Hepatocyte (in vitro differentiated cells): Measurements from ENCODE around the gene FBLN2. TPM values are rescaled to one million over a fixed set of nuclear protein-coding genes. Genes with fewer than 3 reads are reported as not detected.
A peak's percentile ranks its signal among the peaks of the same experiment; 100 is the strongest.

Experiments
- DNase-seq: peaks from one replicate; pipeline ENCODE4 v3.0.0-alpha.2; 2016; ENCODE audit warnings: low spot score
- H2AFZ ChIP-seq: fragments of 200-600 bp; sonication (generic); 2 replicates; pipeline ENCODE4 v1.6.0; 2016; ENCODE audit warnings: antibody characterized with exemption, mild to moderate bottlenecking
- H3K27ac ChIP-seq: fragments of 200-600 bp; sonication (generic); 2 replicates; pipeline ENCODE4 v1.5.1; 2016; ENCODE audit warnings: mild to moderate bottlenecking
- H3K27me3 ChIP-seq: fragments of 200-600 bp; sonication (generic); 2 replicates; pipeline ENCODE4 v1.6.1; 2016
- H3K36me3 ChIP-seq: fragments of 200-600 bp; sonication (generic); replicated peaks from 2 replicates; pipeline ENCODE4 v1.5.1; 2016; ENCODE audit warnings: low read depth; ENCODE audit not compliant: insufficient read depth
- H3K4me1 ChIP-seq: fragments of 200-600 bp; sonication (generic); 2 replicates; pipeline ENCODE4 v1.5.1; 2016; ENCODE audit warnings: mild to moderate bottlenecking, moderate library complexity; ENCODE audit not compliant: insufficient read depth
- H3K4me2 ChIP-seq: fragments of 200-600 bp; sonication (generic); 2 replicates; pipeline ENCODE4 v1.6.0; 2016
- H3K4me3 ChIP-seq: fragments of 200-600 bp; sonication (generic); 2 replicates; pipeline ENCODE4 v1.5.1; 2016; ENCODE audit warnings: mild to moderate bottlenecking
- H3K79me2 ChIP-seq: fragments of 200-600 bp; sonication (generic); 2 replicates; pipeline ENCODE4 v1.6.0; 2017; ENCODE audit warnings: mild to moderate bottlenecking
- H3K9me2 ChIP-seq: fragments of 200-600 bp; sonication (generic); replicated peaks from 2 replicates; pipeline ENCODE4 v1.6.0; 2017; ENCODE audit warnings: mild to moderate bottlenecking; ENCODE audit not compliant: insufficient read depth
- H3K9me3 ChIP-seq: fragments of 200-600 bp; sonication (generic); 2 replicates; pipeline ENCODE4 v1.5.1; 2016; ENCODE audit warnings: low read depth, mild to moderate bottlenecking
- H4K20me1 ChIP-seq: fragments of 200-600 bp; sonication (generic); 2 replicates; pipeline ENCODE4 v1.6.0; 2016; ENCODE audit warnings: mild to moderate bottlenecking; ENCODE audit not compliant: insufficient read depth, poor library complexity, severe bottlenecking
- EZH2 ChIP-seq: fragments of 200-600 bp; sonication (generic); IDR thresholded peaks from 2 replicates; pipeline ENCODE4 v1.6.1; 2016; ENCODE audit warnings: antibody characterized with exemption, mild to moderate bottlenecking, borderline replicate concordance
- EZH2phosphoT487 ChIP-seq: fragments of 200-600 bp; sonication (generic); IDR thresholded peaks from one replicate; pipeline ENCODE4 v1.6.1; 2018; ENCODE audit warnings: antibody characterized with exemption, mild to moderate bottlenecking, low read depth, moderate library complexity; ENCODE audit not compliant: unreplicated experiment, severe bottlenecking
- WGBS: methylation state at CpG from one replicate; pipeline ENCODE4 v1.1.6; 2016; ENCODE audit warnings: low lambda C conversion rate; ENCODE audit errors: missing lambda C conversion rate; 5-methylcytosine and 5-hydroxymethylcytosine counted together
- polyA plus RNA-seq: library from polyadenylated mRNA; unstranded; fragments of >200 nt; fragmentation: Nextera tagmentation; extraction: Ambion mirVana; gene quantifications from 2 replicates; pipeline ENCODE4 v1.2.1, GENCODE V29; 2016
- total RNA-seq: library from RNA; depleted of rRNA; stranded (reverse); fragments of >200 nt; gene quantifications from 2 replicates; pipeline ENCODE4 v1.2.3, GENCODE V29; 2014
- TF ChIP-seq, protein P1 (sequence below): fragments of 200-600 bp; sonication (generic); IDR thresholded peaks from 2 replicates; pipeline ENCODE4 v1.5.1; 2016; ENCODE audit warnings: antibody characterized with exemption, mild to moderate bottlenecking; ENCODE audit not compliant: poor library complexity

FBLN2 gene
- total and polyA plus RNA-seq, 2 experiments from 2014 or later, result 75.8 to 76.2 TPM

DNA sequence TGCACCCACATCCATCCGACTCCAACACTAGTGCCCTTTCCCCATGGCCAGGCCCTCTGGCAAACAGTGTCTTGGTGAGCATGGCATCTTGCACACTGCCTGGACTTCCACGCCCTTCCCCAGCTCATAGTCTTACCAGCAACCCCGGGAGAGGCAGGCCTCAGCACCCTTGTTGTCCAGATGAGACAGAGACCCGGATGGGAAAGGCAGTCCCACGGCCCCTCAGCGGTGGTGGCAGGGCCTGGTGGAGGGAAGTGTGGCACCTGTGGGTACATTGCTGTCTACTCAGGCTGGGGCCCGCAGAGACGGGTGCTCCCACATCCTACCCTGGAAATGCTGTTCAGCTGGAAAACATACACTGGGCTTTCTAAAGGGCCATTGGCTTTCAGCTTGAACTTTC, 40.4 kb upstream of the FBLN2 start:
- Histone ChIP-seq H3K9me2 (no peaks in the 10 kb centered on the region), H3K4me2 (no peak overlapping the region), H4K20me1 (no peaks in the 10 kb centered on the region), H2AFZ (no peak overlapping the region), H3K79me2 (no peaks in the 10 kb centered on the region), H3K27me3 (no peaks in the 10 kb centered on the region), H3K4me3 (no peak overlapping the region), H3K27ac (peak overlapping the region; percentile 39), H3K36me3 (no peaks in the 10 kb centered on the region), H3K4me1 (peaks cover 16% of the 10 kb centered on the region), H3K9me3 (no peaks in the 10 kb centered on the region)
- WGBS, result 94% methylated on average over 8 of the region's 8 CpGs
- TF ChIP-seq, protein P1, sequence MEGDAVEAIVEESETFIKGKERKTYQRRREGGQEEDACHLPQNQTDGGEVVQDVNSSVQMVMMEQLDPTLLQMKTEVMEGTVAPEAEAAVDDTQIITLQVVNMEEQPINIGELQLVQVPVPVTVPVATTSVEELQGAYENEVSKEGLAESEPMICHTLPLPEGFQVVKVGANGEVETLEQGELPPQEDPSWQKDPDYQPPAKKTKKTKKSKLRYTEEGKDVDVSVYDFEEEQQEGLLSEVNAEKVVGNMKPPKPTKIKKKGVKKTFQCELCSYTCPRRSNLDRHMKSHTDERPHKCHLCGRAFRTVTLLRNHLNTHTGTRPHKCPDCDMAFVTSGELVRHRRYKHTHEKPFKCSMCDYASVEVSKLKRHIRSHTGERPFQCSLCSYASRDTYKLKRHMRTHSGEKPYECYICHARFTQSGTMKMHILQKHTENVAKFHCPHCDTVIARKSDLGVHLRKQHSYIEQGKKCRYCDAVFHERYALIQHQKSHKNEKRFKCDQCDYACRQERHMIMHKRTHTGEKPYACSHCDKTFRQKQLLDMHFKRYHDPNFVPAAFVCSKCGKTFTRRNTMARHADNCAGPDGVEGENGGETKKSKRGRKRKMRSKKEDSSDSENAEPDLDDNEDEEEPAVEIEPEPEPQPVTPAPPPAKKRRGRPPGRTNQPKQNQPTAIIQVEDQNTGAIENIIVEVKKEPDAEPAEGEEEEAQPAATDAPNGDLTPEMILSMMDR, result no peak
- TF ChIP-seq EZH2 (no peak), EZH2phosphoT487 (no peak)
- DNase-seq, result no peak

DNA sequence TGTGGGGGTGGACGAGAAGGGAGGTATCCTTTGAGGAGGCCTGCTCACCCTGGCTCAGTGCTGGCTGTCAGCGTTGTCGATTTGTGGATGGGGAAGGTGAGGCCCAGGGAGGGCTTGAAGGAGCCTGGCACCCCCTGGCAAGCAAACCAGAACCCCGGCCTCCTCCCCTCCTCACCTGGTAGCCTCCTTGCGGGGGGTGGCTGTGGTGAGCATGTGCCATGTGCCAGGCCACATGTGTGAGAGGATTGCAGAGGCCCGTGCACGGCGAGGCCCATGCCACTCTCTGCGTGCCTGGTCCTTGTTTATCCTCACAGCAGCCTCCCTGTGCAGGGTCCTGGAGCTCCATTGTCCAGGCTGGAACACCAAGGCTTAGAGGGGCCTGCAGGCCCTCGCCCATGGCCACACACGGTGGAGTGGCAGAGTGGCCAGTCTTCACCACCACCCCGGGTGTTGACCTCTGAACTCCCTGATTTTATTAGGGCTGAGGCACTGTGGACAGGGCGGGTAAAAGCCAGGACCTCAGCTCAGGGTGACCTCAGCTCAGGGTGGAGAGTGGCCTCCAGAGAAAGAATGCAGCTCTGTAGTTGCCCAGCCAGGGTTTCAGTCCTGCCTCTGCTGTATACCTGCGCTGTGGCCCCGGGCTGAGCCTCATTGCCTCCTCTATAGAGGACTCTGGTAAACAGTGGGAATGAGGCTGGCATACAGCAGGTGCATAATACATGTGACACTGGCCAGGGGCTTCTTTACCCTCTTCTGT, 39.7 kb upstream of the FBLN2 start:
- no peak overlapping the region for H3K4me3 ChIP-seq
- H3K9me3 ChIP-seq, result no peaks in the 10 kb centered on the region
- no peak overlapping the region for H3K27ac ChIP-seq
- H3K27me3 ChIP-seq, result no peaks in the 10 kb centered on the region
- H3K79me2 ChIP-seq, result no peaks in the 10 kb centered on the region
- no peak overlapping the region for H3K4me2 ChIP-seq
- 77% methylated on average over 14 of the region's 15 CpGs for WGBS
- DNase-seq, result no peak
- no peak for TF ChIP-seq EZH2phosphoT487
- TF ChIP-seq, protein P1, result no peak
- no peak for TF ChIP-seq EZH2
- no peaks in the 10 kb centered on the region for H3K9me2 ChIP-seq
- no peak overlapping the region for H2AFZ ChIP-seq
- no peaks in the 10 kb centered on the region for H3K36me3 ChIP-seq
- peaks cover 24% of the 10 kb centered on the region for H3K4me1 ChIP-seq
- no peaks in the 10 kb centered on the region for H4K20me1 ChIP-seq

DNA sequence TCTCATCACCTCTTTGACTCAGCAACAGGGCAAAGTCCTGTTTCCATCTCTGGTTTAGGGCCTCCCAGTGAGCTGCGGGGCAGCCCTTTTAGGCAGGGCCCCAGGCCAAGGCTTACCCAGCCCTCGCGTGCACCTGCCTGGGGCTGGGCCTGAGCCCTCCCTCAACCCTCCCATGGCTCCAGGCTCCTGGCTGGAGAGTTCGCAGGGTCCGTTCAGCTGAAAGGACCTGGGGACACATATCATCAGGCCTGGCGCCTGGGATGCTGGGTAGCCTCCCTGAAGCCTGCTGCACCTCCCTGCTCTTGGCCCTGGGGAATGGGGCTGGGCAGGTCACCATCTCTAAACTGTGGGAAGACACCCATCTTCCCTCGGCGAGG, 39.1 kb upstream of the FBLN2 start:
- peaks cover 24% of the 10 kb centered on the region for H3K4me1 ChIP-seq
- DNase-seq, result no peak

More for the DNA sequence above, 39.1 kb upstream of the FBLN2 start:
- no peak overlapping the region for H3K4me3 ChIP-seq
- H3K9me2 ChIP-seq, result no peaks in the 10 kb centered on the region
- no peak overlapping the region for H2AFZ ChIP-seq
- H3K27ac ChIP-seq, result no peak overlapping the region
- TF ChIP-seq, protein P1, result no peak
- TF ChIP-seq EZH2, result no peak
- no peak for TF ChIP-seq EZH2phosphoT487
- no peaks in the 10 kb centered on the region for H3K27me3 ChIP-seq
- H3K9me3 ChIP-seq, result no peaks in the 10 kb centered on the region
- no peaks in the 10 kb centered on the region for H4K20me1 ChIP-seq
- H3K79me2 ChIP-seq, result no peaks in the 10 kb centered on the region
- H3K4me2 ChIP-seq, result no peak overlapping the region
- H3K36me3 ChIP-seq, result no peaks in the 10 kb centered on the region
- WGBS, result 87% methylated on average over 7 of the region's 8 CpGs
